Effector CD4-positive, alpha-beta T cell (primary cell): ENCODE results near the gene OR5AL1. TPM values are rescaled to one million over a fixed set of nuclear protein-coding genes. Genes with fewer than 3 reads are reported as not detected.
"Not testable (repeated sequence)": the region's sequence is repeated elsewhere in the genome, so short reads cannot be mapped to it uniquely, and the experiment has no call there.

Experiments
- DNase-seq: peaks from one replicate; pipeline ENCODE4 v3.0.0-alpha.2; 2020
- total RNA-seq: gene quantifications from one replicate; lab custom pipeline; 2026; lab: John Stamatoyannopoulos, UW

Gene OR5AL1
- total RNA-seq: not detected

DNA sequence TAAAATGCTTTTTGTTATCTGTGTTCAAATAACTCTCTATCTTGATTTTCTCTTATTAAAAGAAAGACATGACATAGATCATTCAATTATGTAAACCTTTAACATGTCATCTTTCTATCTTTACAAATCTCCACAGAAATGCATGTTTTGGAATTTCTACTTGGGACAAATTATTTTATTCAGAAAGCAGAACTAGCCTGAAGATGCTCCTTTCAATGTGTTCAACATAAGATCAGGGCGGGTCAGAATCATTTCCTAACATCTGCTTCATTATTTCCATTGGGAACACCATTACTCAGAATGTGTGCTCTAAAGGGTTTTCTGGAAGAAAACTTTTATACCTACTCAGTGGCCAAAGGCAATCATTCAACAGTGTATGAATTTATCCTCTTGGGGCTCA lies at the start of gene OR5AL1:
Gene OR5AL1, plus strand, starts transcription at position 301 of the 400 bp plus-strand sequence.
- DNase-seq: no peak

DNA sequence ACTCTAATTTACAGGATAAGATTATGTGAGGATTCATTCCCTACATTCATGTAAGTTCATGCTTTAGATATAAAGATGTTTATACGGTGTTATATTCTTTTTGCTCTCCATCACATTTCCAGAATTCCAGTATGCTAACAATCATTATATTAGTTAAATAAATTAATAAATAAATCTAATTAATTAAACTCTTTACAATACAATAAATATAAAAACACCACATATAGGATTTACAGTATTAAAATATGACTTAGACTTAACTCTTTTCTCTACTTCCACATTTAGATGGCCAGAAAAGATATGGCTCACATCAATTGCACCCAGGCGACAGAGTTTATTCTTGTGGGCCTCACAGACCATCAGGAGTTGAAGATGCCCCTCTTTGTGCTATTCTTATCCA lies 37.2 kb upstream of the OR5AL1 start, which contains the start of gene OR8U1:
Gene OR8U1, plus strand, starts transcription at position 301 of the 400 bp plus-strand sequence. Its CDS starts 0 bp downstream, at position 301.
- DNase-seq: no peak

- DNase-seq: no peak
Observed at GRCh38 chr11:56380120-56380519, 32.4 kb upstream of the OR5AL1 start.

GRCh38 chr11:56394381-56394780 lies 18.1 kb upstream of the OR5AL1 start:
- no peak for DNase-seq

DNA sequence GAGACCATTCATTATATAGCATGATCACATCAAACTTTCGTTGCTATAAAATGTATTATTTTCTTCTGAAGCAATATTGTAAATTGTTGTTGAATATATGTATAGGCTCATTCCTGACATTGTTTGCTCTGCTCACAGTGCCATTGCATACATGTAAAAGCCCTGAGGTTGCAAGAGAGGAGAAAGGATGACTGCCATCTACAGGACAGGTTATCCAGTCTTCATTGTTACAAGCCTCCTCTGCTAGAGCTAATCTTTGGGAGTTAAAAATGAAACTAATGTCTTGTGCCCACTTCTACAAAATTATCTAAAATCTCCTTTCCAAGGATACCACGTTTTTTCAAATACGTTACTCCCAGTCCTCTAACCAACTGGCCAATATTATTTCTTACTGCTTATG lies 16.4 kb upstream of the OR5AL1 start:
- no peak for DNase-seq

GRCh38 chr11:56401858-56402461 lies 10.5 kb upstream of the OR5AL1 start:
- not testable (repeated sequence) for DNase-seq

DNA sequence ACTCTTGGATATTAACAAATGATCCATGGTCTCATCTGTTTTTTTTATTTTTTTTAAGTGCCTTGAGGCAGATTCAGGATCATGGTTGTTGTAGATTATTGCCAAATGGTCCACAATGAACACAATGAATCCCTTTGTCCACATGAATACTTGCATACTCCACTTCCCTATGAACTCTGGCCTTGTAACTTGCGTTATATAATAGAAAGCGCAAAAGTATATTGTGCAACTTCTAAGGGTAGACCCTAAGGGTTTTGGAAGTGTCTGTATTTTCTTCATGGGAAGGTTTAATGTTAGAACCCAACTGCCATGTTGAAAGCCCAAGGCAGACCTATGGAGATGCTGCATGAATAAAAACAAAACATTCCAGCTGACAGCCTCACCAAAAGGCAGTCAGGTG lies 8.1 kb upstream of the OR5AL1 start:
- no peak for DNase-seq

DNA sequence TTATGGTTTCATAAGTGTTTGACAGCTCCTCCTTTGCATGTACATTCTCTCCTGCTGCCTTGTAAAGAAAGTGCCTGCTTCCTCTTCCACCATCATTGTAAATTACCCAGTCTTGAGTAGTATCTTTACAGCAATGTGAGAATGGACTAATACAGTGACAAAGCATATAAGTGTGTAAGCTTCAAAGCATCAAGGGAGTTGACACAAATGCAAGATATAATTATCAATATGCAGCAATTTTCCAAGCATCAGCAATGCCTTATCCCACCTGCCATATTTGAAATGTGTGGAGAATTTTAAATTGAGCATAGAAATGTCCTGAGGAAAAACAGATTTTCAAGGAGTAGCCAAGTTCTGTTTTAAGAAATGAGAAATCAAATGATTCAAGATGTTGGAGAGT lies 1.7 kb upstream of the OR5AL1 start:
- DNase-seq: no peak

DNA sequence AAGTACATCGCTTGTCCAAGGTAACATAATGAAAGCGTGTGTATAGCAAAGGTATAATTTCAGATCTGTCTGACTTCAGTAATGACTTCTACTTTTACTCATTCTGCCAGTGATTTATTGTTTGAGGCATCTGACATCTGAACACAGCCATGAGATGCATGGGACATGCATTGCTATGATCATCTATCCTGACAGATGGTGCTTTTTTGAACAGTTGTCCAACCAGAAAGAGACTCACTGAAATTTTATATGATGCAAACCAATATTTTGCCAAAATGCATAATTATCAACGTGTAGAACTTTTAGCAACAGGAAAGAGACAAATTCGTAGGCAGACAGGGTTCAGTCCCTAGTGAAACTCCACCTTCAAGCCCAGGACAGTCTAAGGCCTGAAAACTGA lies 41.0 kb downstream of the OR5AL1 start:
- no peak for DNase-seq

DNA sequence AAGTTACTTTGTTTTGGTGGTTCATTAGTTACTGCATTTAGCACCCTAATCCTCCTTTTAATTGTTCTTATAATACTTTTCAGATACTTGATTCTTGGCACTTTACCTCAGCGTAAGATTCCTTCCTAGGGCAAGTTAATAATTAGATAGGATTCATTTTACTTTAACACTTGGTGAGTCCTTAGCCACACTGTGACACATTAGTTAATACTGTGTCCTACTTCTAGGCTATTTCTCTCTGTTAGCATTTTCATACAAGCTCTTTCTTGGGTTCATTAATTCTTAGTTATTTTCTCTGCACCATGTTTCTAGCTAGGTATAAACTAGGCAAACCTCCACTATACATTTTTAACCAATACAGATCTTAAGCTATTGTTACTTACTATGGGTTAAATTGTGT lies 44.6 kb downstream of the OR5AL1 start:
- DNase-seq: no peak
